ENCODE data around the gene KCNQ1OT1. TPM values are rescaled to one million over a fixed set of nuclear protein-coding genes. Genes with fewer than 3 reads are reported as not detected.
A peak's percentile ranks its signal among the peaks of the same experiment; 100 is the strongest.

KCNQ1OT1 gene
- total RNA-seq, 4 donors from 2014 or later = 2.5 to 4.5 (median 3.1) TPM

- Histone ChIP-seq H3K9me3 (no peaks in the 10 kb centered on the region), H3K4me3 (no peak overlapping the region), H3K36me3 (no peaks in the 10 kb centered on the region), H3K27me3 (no peaks in the 10 kb centered on the region), H3K27ac (no peak overlapping the region), H3K4me1 (peaks cover 5% of the 10 kb centered on the region)
- WGBS = 43% methylated on average over 8 of the region's 8 CpGs
- no peak for TF ChIP-seq EP300 (IDR thresholded peaks at IDR 0.05)
- no peak for TF ChIP-seq POLR2A (IDR thresholded peaks at IDR 0.05)
- TF ChIP-seq CTCF (IDR thresholded peaks at IDR 0.05) = no peak
- no peak for TF ChIP-seq POLR2AphosphoS5 (IDR thresholded peaks at IDR 0.05)
- no peak for DNase-seq (ENCODE audit: low spot score in 2 of 2)
Observed at GRCh38 chr11:2709429-2709828, 9.6 kb upstream of the KCNQ1OT1 start.

DNA sequence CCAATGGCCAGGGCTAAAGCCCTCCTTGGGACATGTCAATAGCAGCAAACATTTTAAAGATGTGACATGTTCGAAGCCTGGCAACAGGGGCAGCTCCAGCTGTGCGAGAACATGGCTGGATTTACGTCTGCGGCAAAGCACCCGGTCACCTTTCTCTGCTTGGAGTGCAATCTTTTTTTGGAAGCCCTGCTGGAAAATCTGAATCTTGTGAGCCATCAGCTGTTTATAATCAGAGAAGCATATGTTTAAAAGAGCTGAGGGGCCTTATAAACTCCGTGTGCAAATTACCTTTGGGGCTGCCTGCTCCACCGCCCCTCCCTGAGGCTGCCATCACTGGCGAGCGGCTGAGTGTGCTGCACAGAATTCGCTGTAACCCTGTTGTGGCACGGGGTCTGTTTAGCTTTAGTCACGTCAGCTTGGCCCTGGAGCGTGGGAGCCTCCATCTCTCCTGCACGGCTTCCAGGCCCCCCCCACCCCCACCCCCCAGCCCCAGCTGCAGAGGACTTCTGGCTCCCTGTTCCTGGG, 9.0 kb upstream of the KCNQ1OT1 start:
- no peaks in the 10 kb centered on the region for H3K27me3 ChIP-seq
- TF ChIP-seq POLR2A (IDR thresholded peaks at IDR 0.05) (no peak), POLR2AphosphoS5 (IDR thresholded peaks at IDR 0.05) (no peak), CTCF (IDR thresholded peaks at IDR 0.05) (no peak)
- H3K4me3 ChIP-seq = no peak overlapping the region
- 53% methylated on average over 13 of the region's 14 CpGs for WGBS
- H3K9me3 ChIP-seq = no peaks in the 10 kb centered on the region
- H3K4me1 ChIP-seq = peaks cover 5% of the 10 kb centered on the region
- H3K27ac ChIP-seq = no peak overlapping the region
- no peak for DNase-seq (ENCODE audit: low spot score in 2 of 2)
- no peaks in the 10 kb centered on the region for H3K36me3 ChIP-seq

GRCh38 chr11:2708151-2708581, 8.4 kb upstream of the KCNQ1OT1 start:
- peaks cover 5% of the 10 kb centered on the region for H3K4me1 ChIP-seq
- DNase-seq (ENCODE audit: low spot score in 2 of 2) = no peak
- WGBS = 59% methylated on average over 7 of the region's 11 CpGs
- no peak overlapping the region for H3K27ac ChIP-seq
- H3K9me3 ChIP-seq = no peaks in the 10 kb centered on the region
- TF ChIP-seq EP300 (IDR thresholded peaks at IDR 0.05) = no peak
- TF ChIP-seq POLR2A (IDR thresholded peaks at IDR 0.05) = no peak
- no peak for TF ChIP-seq POLR2AphosphoS5 (IDR thresholded peaks at IDR 0.05)
- TF ChIP-seq CTCF (IDR thresholded peaks at IDR 0.05) = no peak
- H3K27me3 ChIP-seq = no peaks in the 10 kb centered on the region
- no peaks in the 10 kb centered on the region for H3K36me3 ChIP-seq
- peak overlapping the region; percentile 6 for H3K4me3 ChIP-seq

DNA sequence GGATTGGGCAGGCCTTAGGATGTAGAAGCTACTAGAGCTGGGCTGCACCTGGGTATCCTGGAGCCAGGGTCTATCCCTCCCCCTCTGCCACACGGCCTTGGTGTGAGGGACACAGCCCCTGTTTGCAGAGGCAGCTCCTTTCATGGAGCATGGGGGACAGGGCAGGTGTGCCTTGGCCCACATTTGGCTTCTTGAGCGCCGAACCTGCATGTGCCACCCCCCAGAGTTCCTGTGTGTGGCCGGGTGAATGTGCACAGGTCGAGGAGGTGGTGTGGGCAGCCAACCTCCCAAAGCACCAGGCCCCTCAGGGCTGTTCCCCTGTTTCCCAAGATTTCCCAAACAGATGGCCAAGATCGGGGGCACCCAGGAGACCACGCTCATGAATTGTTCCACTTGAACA, 7.9 kb upstream of the KCNQ1OT1 start:
- Histone ChIP-seq H3K9me3 (no peaks in the 10 kb centered on the region), H3K4me3 (no peak overlapping the region), H3K27me3 (no peaks in the 10 kb centered on the region), H3K27ac (no peak overlapping the region), H3K36me3 (no peaks in the 10 kb centered on the region), H3K4me1 (peaks cover 5% of the 10 kb centered on the region)
- no peak for DNase-seq (ENCODE audit: low spot score in 2 of 2)
- TF ChIP-seq EP300 (IDR thresholded peaks at IDR 0.05) = no peak
- no peak for TF ChIP-seq POLR2A (IDR thresholded peaks at IDR 0.05)
- no peak for TF ChIP-seq CTCF (IDR thresholded peaks at IDR 0.05)
- no peak for TF ChIP-seq POLR2AphosphoS5 (IDR thresholded peaks at IDR 0.05)
- WGBS = 100% methylated on average over 1 of the region's 7 CpGs

DNA sequence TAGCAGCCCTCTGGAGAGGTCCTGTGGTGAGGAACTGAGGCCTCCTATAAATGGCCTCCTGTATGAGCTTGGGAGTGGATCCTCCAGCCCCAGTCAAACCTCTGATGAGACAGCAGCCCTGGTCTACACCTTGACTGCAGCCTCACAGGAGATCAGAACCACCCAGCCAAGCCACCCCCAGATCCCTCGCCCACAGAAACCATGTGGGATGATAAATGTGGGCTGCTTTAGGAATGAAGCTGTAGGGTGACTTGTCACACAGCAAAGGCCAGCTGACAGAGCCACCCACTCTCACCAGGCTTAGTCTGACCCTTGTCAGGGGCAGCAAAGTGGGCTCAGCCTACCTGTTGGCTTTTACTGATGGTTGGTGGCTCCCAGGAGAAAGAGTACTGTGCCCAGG, 6.5 kb upstream of the KCNQ1OT1 start:
- H3K27me3 ChIP-seq = no peaks in the 10 kb centered on the region
- TF ChIP-seq EP300 (IDR thresholded peaks at IDR 0.05) = no peak
- no peak for TF ChIP-seq POLR2AphosphoS5 (IDR thresholded peaks at IDR 0.05)
- TF ChIP-seq POLR2A (IDR thresholded peaks at IDR 0.05) = no peak
- TF ChIP-seq CTCF (IDR thresholded peaks at IDR 0.05) = no peak
- WGBS = no CpG with 5 or more reads among the region's 1 CpG

More for the DNA sequence above, 6.5 kb upstream of the KCNQ1OT1 start:
- Histone ChIP-seq H3K9me3 (no peaks in the 10 kb centered on the region), H3K4me1 (peaks cover 5% of the 10 kb centered on the region), H3K4me3 (no peak overlapping the region), H3K27ac (no peak overlapping the region), H3K36me3 (no peaks in the 10 kb centered on the region)
- DNase-seq (ENCODE audit: low spot score in 2 of 2) = no peak
